Measurements from ENCODE around the gene MYRIP. TPM values are rescaled to one million over a fixed set of nuclear protein-coding genes. Genes with fewer than 3 reads are reported as not detected.
"Not testable (repeated sequence)": the region's sequence is repeated elsewhere in the genome, so short reads cannot be mapped to it uniquely, and the experiment has no call there.

The MYRIP gene
- total RNA-seq, 3 donors from 2014 or later: 2.3 to 4.8 (median 2.6) TPM

DNA sequence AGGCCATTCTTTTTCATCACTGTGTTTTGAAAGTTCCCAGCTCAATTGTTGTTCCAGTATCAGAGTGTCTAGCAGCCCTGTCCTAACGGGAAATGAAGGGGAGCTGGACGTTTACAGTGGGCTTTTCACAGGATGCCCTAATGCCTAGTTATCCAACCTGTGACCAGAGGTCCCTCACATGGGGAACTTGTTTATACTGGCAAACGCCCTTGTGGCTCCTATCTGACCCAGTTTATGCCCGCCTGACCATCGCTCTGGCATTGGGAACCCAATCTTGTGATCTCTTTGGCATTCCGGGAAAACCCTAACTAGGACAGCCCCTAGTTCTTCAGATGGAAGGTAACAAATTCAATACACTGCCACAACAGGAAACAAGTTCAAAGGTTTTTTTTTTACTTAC, 14.5 kb upstream of the MYRIP start:
- no peak for TF ChIP-seq POLR2AphosphoS5 (IDR thresholded peaks at IDR 0.05)
- TF ChIP-seq, protein P1, sequence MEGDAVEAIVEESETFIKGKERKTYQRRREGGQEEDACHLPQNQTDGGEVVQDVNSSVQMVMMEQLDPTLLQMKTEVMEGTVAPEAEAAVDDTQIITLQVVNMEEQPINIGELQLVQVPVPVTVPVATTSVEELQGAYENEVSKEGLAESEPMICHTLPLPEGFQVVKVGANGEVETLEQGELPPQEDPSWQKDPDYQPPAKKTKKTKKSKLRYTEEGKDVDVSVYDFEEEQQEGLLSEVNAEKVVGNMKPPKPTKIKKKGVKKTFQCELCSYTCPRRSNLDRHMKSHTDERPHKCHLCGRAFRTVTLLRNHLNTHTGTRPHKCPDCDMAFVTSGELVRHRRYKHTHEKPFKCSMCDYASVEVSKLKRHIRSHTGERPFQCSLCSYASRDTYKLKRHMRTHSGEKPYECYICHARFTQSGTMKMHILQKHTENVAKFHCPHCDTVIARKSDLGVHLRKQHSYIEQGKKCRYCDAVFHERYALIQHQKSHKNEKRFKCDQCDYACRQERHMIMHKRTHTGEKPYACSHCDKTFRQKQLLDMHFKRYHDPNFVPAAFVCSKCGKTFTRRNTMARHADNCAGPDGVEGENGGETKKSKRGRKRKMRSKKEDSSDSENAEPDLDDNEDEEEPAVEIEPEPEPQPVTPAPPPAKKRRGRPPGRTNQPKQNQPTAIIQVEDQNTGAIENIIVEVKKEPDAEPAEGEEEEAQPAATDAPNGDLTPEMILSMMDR (IDR thresholded peaks at IDR 0.05): no peak
- no peak for TF ChIP-seq POLR2A (IDR thresholded peaks at IDR 0.05)
- Histone ChIP-seq H3K4me1 (no peaks in the 10 kb centered on the region), H3K27ac (no peak overlapping the region), H3K36me3 (no peaks in the 10 kb centered on the region), H3K27me3 (no peaks in the 10 kb centered on the region), H3K9me3 (no peaks in the 10 kb centered on the region), H3K4me3 (no peak overlapping the region)
- no peak for DNase-seq (ENCODE audit: low spot score in 2 of 2)
- intact Hi-C loops (cut with DNase I; ENCODE audit: low total_unique reads): no loop called here

DNA sequence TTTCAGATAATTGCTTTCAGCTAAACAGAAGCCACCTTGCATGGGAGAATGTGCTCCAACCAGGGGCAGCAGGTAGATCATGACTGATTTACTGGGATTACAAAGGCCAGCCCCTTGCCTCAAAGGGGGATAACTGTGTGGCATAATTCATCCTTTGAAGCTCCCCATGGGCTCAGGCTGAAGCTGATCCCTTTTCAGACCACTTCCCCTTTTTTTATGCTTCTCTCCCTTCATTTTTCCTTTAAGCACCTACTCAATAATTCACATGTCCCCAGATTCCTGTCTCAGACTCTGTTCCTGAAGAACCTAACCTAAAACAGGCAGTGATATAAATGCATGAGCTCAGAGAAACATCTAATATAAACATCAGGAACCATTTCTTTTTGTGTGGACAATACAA, 8.2 kb upstream of the MYRIP start:
- intact Hi-C loops (cut with DNase I; ENCODE audit: low total_unique reads): no loop called here
- H3K9me3 ChIP-seq: no peaks in the 10 kb centered on the region
- no peaks in the 10 kb centered on the region for H3K27me3 ChIP-seq
- TF ChIP-seq POLR2AphosphoS5 (IDR thresholded peaks at IDR 0.05): no peak
- TF ChIP-seq, protein P1 (IDR thresholded peaks at IDR 0.05): no peak
- no peak for TF ChIP-seq POLR2A (IDR thresholded peaks at IDR 0.05)
- DNase-seq (ENCODE audit: low spot score in 2 of 2): no peak
- H3K4me3 ChIP-seq: no peak overlapping the region
- H3K27ac ChIP-seq: no peak overlapping the region
- no peaks in the 10 kb centered on the region for H3K4me1 ChIP-seq
- H3K36me3 ChIP-seq: no peaks in the 10 kb centered on the region

DNA sequence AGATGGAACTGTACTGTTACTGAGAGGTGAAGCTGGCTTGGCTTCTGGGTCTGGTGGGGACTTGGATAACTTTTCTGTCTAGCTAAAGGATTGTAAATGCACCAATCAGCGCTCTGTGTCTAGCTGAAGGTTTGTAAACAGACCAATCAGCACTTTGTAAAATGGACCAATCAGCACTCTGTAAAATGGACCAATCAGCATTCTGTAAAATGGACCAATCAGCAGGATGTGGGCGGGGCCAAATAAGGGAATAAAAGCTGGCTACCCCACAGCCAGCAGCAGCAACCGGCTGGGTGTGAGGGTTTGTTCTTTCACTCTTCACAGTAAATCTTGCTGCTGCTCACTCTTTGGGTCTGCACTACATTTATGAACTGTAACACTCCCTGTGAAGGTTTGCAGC, 6.9 kb upstream of the MYRIP start:
- H3K36me3 ChIP-seq; H3K27ac ChIP-seq; H3K4me3 ChIP-seq; intact Hi-C loops (cut with DNase I; ENCODE audit: low total_unique reads); H3K4me1 ChIP-seq; DNase-seq (ENCODE audit: low spot score in 2 of 2); H3K9me3 ChIP-seq; H3K27me3 ChIP-seq: not testable (repeated sequence)

DNA sequence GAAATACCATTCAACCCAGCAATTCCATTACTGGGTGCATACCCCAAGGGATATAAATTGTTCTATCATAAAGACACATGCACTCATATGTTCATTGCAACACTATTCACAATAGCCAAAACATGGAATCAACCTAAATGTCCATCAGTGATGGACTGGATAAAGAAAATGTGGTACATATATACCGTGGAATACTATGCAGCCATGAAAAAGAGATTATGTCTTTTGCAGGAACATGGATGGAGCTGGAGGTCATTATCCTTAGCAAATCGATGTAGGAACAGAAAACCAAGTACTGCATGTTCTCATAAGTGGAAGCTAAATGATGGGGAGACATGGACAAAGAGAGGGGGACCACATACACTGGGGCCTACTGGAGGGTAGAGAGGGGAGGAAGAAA, 5.5 kb upstream of the MYRIP start:
- no peak overlapping the region for H3K4me3 ChIP-seq
- H3K4me1 ChIP-seq: no peaks in the 10 kb centered on the region
- no peaks in the 10 kb centered on the region for H3K9me3 ChIP-seq
- no peaks in the 10 kb centered on the region for H3K27me3 ChIP-seq
- H3K36me3 ChIP-seq: no peaks in the 10 kb centered on the region
- no peak for TF ChIP-seq POLR2AphosphoS5 (IDR thresholded peaks at IDR 0.05)
- no peak for TF ChIP-seq POLR2A (IDR thresholded peaks at IDR 0.05)
- TF ChIP-seq, protein P1 (IDR thresholded peaks at IDR 0.05): no peak
- H3K27ac ChIP-seq: no peak overlapping the region
- no peak for DNase-seq (ENCODE audit: low spot score in 2 of 2)
- intact Hi-C loops (cut with DNase I; ENCODE audit: low total_unique reads): no loop called here

DNA sequence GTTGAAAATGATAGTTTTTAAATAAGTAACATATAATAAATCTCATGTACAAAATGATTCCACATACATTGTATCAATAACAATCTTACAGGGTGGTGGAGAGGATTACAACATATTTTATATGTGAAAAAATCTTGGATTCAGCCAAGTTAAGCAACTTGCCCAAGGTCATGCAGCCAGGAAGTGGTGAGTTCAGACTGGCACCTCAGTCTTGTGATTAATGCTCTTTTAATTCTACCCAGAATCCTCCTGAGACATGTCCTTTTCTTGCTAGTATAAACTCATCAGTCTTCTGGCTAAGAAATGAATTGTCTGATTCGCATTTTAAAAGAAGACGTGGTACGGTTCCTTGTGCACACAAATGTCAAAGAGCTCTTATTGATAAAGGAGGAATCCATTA, 4.5 kb upstream of the MYRIP start:
- intact Hi-C loops (cut with DNase I; ENCODE audit: low total_unique reads): no loop called here
- H3K9me3 ChIP-seq: no peaks in the 10 kb centered on the region
- TF ChIP-seq, protein P1 (IDR thresholded peaks at IDR 0.05): no peak
- TF ChIP-seq POLR2AphosphoS5 (IDR thresholded peaks at IDR 0.05) (no peak), POLR2A (IDR thresholded peaks at IDR 0.05) (no peak)
- DNase-seq (ENCODE audit: low spot score in 2 of 2): no peak
- H3K4me3 ChIP-seq: no peak overlapping the region
- H3K4me1 ChIP-seq: no peaks in the 10 kb centered on the region
- peaks cover 0 to 2% of the 10 kb centered on the region in 2 donors for H3K27me3 ChIP-seq
- H3K27ac ChIP-seq: no peak overlapping the region
- no peaks in the 10 kb centered on the region for H3K36me3 ChIP-seq

DNA sequence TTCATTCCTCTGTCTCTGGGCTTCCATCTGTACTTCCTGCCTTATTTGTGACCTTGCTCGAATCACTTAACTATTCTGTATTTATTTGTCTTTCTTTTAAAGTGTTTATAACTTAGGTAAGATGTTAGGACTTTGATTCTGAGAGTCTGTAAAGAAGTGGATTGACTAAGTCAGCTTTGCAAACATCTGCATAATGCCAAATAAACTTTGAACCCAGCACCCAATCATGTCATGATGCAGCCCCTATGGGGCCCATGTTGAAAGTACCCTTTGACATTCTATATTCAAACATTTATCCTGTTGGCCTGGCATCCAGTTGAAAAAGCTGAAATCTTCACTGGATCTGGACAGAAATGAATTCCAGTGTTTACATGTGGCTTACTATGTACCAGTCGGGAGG, 3.8 kb upstream of the MYRIP start:
- no peaks in the 10 kb centered on the region for H3K4me1 ChIP-seq
- H3K4me3 ChIP-seq: no peak overlapping the region
- TF ChIP-seq POLR2AphosphoS5 (IDR thresholded peaks at IDR 0.05): no peak
- TF ChIP-seq, protein P1 (IDR thresholded peaks at IDR 0.05): no peak
- TF ChIP-seq POLR2A (IDR thresholded peaks at IDR 0.05): no peak
- H3K36me3 ChIP-seq: no peaks in the 10 kb centered on the region
- intact Hi-C loops (cut with DNase I; ENCODE audit: low total_unique reads): no loop called here
- H3K9me3 ChIP-seq: no peaks in the 10 kb centered on the region
- no peak for DNase-seq (ENCODE audit: low spot score in 2 of 2)
- H3K27ac ChIP-seq: no peak overlapping the region
- H3K27me3 ChIP-seq: peaks cover 0 to 9% of the 10 kb centered on the region in 2 donors
